ENCODE measurements around the gene CCDC51. TPM values are rescaled to one million over a fixed set of nuclear protein-coding genes. Genes with fewer than 3 reads are reported as not detected.

The CCDC51 gene
- total and polyA plus RNA-seq, 2 of the 13 experiments (the other 11 are each of a cell fraction or from before 2014, with no cell fraction given) = 18.1 to 29.4 TPM

- peak; percentile 32; the same call in 1 of the 2 replicates for TF ChIP-seq IRF9 (CRISPR knock-in tag; IDR thresholded peaks at IDR 0.05; ENCODE audit: borderline replicate concordance)
- TF ChIP-seq NFAT5 (CRISPR knock-in tag; IDR thresholded peaks at IDR 0.05) = no peak; the same call in none of the 2 replicates
- peak; percentile 70; the same call in 1 of the 2 replicates for TF ChIP-seq IRF2 (CRISPR knock-in tag; IDR thresholded peaks at IDR 0.05)
- no peak for TF ChIP-seq IKZF4 (CRISPR knock-in tag; IDR thresholded peaks at IDR 0.05; ENCODE audit: borderline replicate concordance, low read depth, not compliant biosample characterization)
- 0 out of 2 replicates have a peak, but pooled peaks have one; percentile 30 for TF ChIP-seq ZBTB4 (CRISPR knock-in tag; IDR thresholded peaks at IDR 0.05; ENCODE audit: borderline replicate concordance)
- no peak for TF ChIP-seq ZMAT5 (CRISPR knock-in tag; IDR thresholded peaks at IDR 0.05; ENCODE audit: borderline replicate concordance, low read depth)
- no peak for TF ChIP-seq HOXA7 (CRISPR knock-in tag; IDR thresholded peaks at IDR 0.05)
- TF ChIP-seq PREB (CRISPR knock-in tag; IDR thresholded peaks at IDR 0.05) = no peak
- TF ChIP-seq MIER2 (CRISPR knock-in tag; IDR thresholded peaks at IDR 0.05) = no peak
- no peak for TF ChIP-seq ZNF780A (CRISPR knock-in tag; IDR thresholded peaks at IDR 0.05)
- TF ChIP-seq ZNF414 (CRISPR knock-in tag; IDR thresholded peaks at IDR 0.05) = peak; percentile 3; the same call in 1 of the 2 replicates
- peak; percentile 83 for TF ChIP-seq ZNF350 (CRISPR knock-in tag; IDR thresholded peaks at IDR 0.05; ENCODE audit: borderline replicate concordance, low read depth)
- no peak for TF ChIP-seq ATF7 (IDR thresholded peaks at IDR 0.05)
- TF ChIP-seq ATF7 (CRISPR knock-in tag; IDR thresholded peaks at IDR 0.05) = no peak
- TF ChIP-seq ARNT (IDR thresholded peaks at IDR 0.05) = no peak
- TF ChIP-seq ZKSCAN5 (CRISPR knock-in tag; IDR thresholded peaks at IDR 0.05) = no peak
Measured at GRCh38 chr3:48439820-48440589, at the start of gene CCDC51, which contains the start of gene TMA7 (continued).

Measured in HepG2 (cell line).